ENCODE results near the gene SP110. TPM values are rescaled to one million over a fixed set of nuclear protein-coding genes. Genes with fewer than 3 reads are reported as not detected.
"Not testable (repeated sequence)": the region's sequence is repeated elsewhere in the genome, so short reads cannot be mapped to it uniquely, and the experiment has no call there.

Gene SP110
- total RNA-seq, 1 experiment from 2014 or later: 0.75 TPM

GRCh38 chr2:230226051-230226551, 6.3 kb upstream of the SP110 start:
- Mint-ChIP-seq H3K9me3 (ENCODE audit: unreplicated experiment) (no peaks in the 10 kb centered on the region), H3K27ac (ENCODE audit: unreplicated experiment) (no peak overlapping the region), H3K27me3 (ENCODE audit: insufficient read depth, unreplicated experiment) (peaks cover 4% of the 10 kb centered on the region), H3K36me3 (ENCODE audit: insufficient read depth, unreplicated experiment) (no peaks in the 10 kb centered on the region), H3K4me1 (ENCODE audit: low read depth, unreplicated experiment) (no peaks in the 10 kb centered on the region), H3K4me3 (ENCODE audit: unreplicated experiment) (no peak overlapping the region)
- no peak overlapping the region for H3K4me3 ChIP-seq (ENCODE audit: low read depth, low read length)
- no peaks in the 10 kb centered on the region for H3K36me3 ChIP-seq (ENCODE audit: control insufficient read depth, insufficient read depth, low read length)
- no peaks in the 10 kb centered on the region for H3K27me3 ChIP-seq (replicated peaks; ENCODE audit: control insufficient read depth, insufficient read depth, low read length)
- intact Hi-C loops (cut with micrococcal nuclease; ENCODE audit: unreplicated experiment): no loop called here
- H3K4me1 ChIP-seq: no peaks in the 10 kb centered on the region
- no TSS peak for BruUV-seq (replicated peaks)
- CTCF ChIA-PET: no interaction called here
- H3K9me3 ChIP-seq: no peaks in the 10 kb centered on the region
- POLR2A ChIA-PET: no interaction called here
- DNase-seq: no peak
- TF ChIP-seq, protein P1, sequence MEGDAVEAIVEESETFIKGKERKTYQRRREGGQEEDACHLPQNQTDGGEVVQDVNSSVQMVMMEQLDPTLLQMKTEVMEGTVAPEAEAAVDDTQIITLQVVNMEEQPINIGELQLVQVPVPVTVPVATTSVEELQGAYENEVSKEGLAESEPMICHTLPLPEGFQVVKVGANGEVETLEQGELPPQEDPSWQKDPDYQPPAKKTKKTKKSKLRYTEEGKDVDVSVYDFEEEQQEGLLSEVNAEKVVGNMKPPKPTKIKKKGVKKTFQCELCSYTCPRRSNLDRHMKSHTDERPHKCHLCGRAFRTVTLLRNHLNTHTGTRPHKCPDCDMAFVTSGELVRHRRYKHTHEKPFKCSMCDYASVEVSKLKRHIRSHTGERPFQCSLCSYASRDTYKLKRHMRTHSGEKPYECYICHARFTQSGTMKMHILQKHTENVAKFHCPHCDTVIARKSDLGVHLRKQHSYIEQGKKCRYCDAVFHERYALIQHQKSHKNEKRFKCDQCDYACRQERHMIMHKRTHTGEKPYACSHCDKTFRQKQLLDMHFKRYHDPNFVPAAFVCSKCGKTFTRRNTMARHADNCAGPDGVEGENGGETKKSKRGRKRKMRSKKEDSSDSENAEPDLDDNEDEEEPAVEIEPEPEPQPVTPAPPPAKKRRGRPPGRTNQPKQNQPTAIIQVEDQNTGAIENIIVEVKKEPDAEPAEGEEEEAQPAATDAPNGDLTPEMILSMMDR (IDR thresholded peaks at IDR 0.05; ENCODE audit: insufficient read depth in 1 of 2, low read depth in 1 of 2, low read length in 1 of 2, severe bottlenecking in 1 of 2, unreplicated experiment in 1 of 2): no peak

- H3K9me3 ChIP-seq: no peaks in the 10 kb centered on the region
- H3K4me3 ChIP-seq (ENCODE audit: low read depth, low read length): no peak within 1 kb of the TSS
- no peaks in the 10 kb centered on the region for H3K36me3 ChIP-seq (ENCODE audit: control insufficient read depth, insufficient read depth, low read length)
- no peaks in the 10 kb centered on the region for H3K4me1 ChIP-seq
- no peaks in the 10 kb centered on the region for H3K27me3 ChIP-seq (replicated peaks; ENCODE audit: control insufficient read depth, insufficient read depth, low read length)
- Mint-ChIP-seq H3K27ac (ENCODE audit: unreplicated experiment) (no peak within 1 kb of the TSS), H3K4me3 (ENCODE audit: unreplicated experiment) (no peak within 1 kb of the TSS), H3K9me3 (ENCODE audit: unreplicated experiment) (no peaks in the 10 kb centered on the region), H3K27me3 (ENCODE audit: insufficient read depth, unreplicated experiment) (peaks cover 4% of the 10 kb centered on the region), H3K4me1 (ENCODE audit: low read depth, unreplicated experiment) (no peaks in the 10 kb centered on the region), H3K36me3 (ENCODE audit: insufficient read depth, unreplicated experiment) (no peaks in the 10 kb centered on the region)
- POLR2A ChIA-PET: no interaction called here
- no peak for DNase-seq
- BruUV-seq (replicated peaks): no TSS peak
- TF ChIP-seq, protein P1 (IDR thresholded peaks at IDR 0.05; ENCODE audit: insufficient read depth in 1 of 2, low read depth in 1 of 2, low read length in 1 of 2, severe bottlenecking in 1 of 2, unreplicated experiment in 1 of 2): no peak
- intact Hi-C loops (cut with micrococcal nuclease; ENCODE audit: unreplicated experiment): no loop called here
- CTCF ChIA-PET: no interaction called here
Measured at GRCh38 chr2:230225486-230225885, 5.7 kb upstream of the SP110 start, which contains the start of gene SP140. SP140 (plus strand) TSS chr2:230225736; CDS start chr2:230225845, 109 bp downstream.

GRCh38 chr2:230224458-230224857, 4.7 kb upstream of the SP110 start:
- H3K27me3 ChIP-seq (replicated peaks; ENCODE audit: control insufficient read depth, insufficient read depth, low read length): no peaks in the 10 kb centered on the region
- no peak overlapping the region for H3K4me3 Mint-ChIP-seq (ENCODE audit: unreplicated experiment)
- no peaks in the 10 kb centered on the region for H3K9me3 Mint-ChIP-seq (ENCODE audit: unreplicated experiment)
- H3K4me1 Mint-ChIP-seq (ENCODE audit: low read depth, unreplicated experiment): no peaks in the 10 kb centered on the region
- no peaks in the 10 kb centered on the region for H3K36me3 ChIP-seq (ENCODE audit: control insufficient read depth, insufficient read depth, low read length)
- H3K4me1 ChIP-seq: 0 out of 2 replicates have a peak, but pooled peaks cover under 1% of the 10 kb centered on the region
- H3K27me3 Mint-ChIP-seq (ENCODE audit: insufficient read depth, unreplicated experiment): peaks cover 4% of the 10 kb centered on the region
- no peak overlapping the region for H3K27ac Mint-ChIP-seq (ENCODE audit: unreplicated experiment)
- TF ChIP-seq, protein P1 (IDR thresholded peaks at IDR 0.05; ENCODE audit: insufficient read depth in 1 of 2, low read depth in 1 of 2, low read length in 1 of 2, severe bottlenecking in 1 of 2, unreplicated experiment in 1 of 2): no peak
- H3K9me3 ChIP-seq: no peaks in the 10 kb centered on the region
- BruUV-seq (replicated peaks): no TSS peak
- H3K36me3 Mint-ChIP-seq (ENCODE audit: insufficient read depth, unreplicated experiment): no peaks in the 10 kb centered on the region
- no peak overlapping the region for H3K4me3 ChIP-seq (ENCODE audit: low read depth, low read length)
- ChIA-PET POLR2A (no interaction called here), CTCF (no interaction called here)
- no peak for DNase-seq
- intact Hi-C loops (cut with micrococcal nuclease; ENCODE audit: unreplicated experiment): no loop called here

- peak in 1 of 2 experiments; percentile 10 for DNase-seq
- H3K9me3 Mint-ChIP-seq (ENCODE audit: unreplicated experiment); H3K4me1 Mint-ChIP-seq (ENCODE audit: low read depth, unreplicated experiment); H3K4me3 Mint-ChIP-seq (ENCODE audit: unreplicated experiment); BruUV-seq (replicated peaks); CTCF ChIA-PET; H3K27me3 ChIP-seq (replicated peaks; ENCODE audit: control insufficient read depth, insufficient read depth, low read length); H3K4me1 ChIP-seq; H3K9me3 ChIP-seq; POLR2A ChIA-PET; H3K4me3 ChIP-seq (ENCODE audit: low read depth, low read length); intact Hi-C loops (cut with micrococcal nuclease; ENCODE audit: unreplicated experiment); H3K27ac Mint-ChIP-seq (ENCODE audit: unreplicated experiment); H3K36me3 ChIP-seq (ENCODE audit: control insufficient read depth, insufficient read depth, low read length); H3K36me3 Mint-ChIP-seq (ENCODE audit: insufficient read depth, unreplicated experiment); H3K27me3 Mint-ChIP-seq (ENCODE audit: insufficient read depth, unreplicated experiment): not testable (repeated sequence)
Measured at GRCh38 chr2:230222829-230223228, 3.0 kb upstream of the SP110 start.

Data from Caco-2 (cell line).